GM18502 (cell line): ENCODE data around the gene JDP2.
"Not testable (repeated sequence)": the region's sequence is repeated elsewhere in the genome, so short reads cannot be mapped to it uniquely, and the experiment has no call there.

Source experiments
- ATAC-seq: cut with Tn5 transposase; IDR thresholded peaks from one replicate; pipeline ENCODE4 v1.9.1; 2021; ENCODE audit warnings: mild to moderate bottlenecking; ENCODE audit not compliant: unreplicated experiment, poor library complexity

Gene JDP2

DNA sequence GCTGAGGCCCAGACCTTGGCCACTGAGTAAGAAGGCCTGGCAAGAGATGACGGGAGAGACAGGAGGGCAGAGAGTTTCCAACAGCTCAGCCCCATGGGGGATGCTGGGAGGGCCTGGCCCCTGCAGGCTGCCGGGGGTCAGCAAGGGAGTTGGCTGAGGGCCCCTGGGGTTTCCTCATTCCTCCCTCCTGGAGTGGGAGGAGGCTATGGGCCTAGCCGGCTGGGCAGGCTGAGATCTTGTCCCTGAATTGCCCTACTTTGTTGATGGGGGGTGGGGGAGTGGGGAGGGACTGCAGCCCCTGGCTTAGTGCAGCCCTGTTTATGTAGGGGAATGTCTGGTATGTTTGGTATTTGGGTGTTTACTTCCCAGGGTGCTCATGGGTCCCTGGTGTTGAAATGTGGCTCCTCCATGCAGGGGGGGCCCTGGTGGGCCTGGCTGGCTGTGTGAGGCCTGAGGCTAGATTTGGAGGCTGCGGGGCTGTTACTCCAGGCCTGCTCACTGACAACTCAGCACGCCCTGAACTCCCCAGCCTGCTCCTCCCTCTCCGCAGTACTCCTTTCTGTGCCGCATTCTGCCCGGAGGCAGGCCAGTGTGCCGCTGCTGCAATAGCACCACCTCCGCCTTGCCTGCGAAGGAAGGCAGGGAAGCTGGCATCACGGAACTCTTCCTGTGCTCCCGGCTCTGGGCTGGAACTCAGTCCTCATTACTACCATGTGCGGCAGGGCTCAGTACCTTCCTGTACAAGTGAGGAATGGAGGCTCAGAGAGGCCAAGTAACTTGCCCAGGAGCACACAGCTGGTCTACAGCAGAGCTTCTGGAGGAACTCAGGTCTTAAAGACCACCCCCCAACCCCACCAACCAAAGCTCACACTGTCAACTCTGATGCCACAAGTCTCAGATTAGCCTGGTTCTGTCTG lies 25.3 kb downstream of the JDP2 start:
- no peak for ATAC-seq

DNA sequence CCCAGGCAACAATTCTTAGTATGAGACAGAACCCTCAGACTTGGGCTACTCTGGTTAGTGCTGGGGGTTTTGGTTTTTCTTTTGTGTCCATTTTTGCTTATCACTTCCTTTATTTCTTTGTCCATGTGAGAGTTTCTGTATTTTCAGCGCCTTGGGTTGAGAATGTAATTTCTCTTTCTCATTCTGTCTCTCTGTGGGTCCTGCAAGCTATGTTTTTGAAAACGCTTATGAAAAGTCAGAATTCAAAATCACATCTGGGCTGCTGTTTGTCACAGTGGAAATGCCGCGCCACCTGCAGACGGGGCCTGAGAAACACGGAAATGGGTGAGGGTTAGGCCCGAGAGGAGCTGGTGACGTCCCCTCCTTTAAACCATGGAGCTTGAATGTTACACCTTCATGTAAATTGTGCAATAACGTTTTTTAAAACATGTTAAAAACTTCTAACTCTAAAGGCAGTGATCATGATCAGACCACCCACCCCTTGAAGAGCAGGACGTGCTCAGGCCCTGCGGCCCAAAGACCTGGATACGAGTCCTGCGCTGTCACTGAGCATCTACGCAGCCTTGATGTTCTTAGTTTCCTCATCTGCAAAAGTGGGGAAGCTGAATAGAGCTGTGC lies 26.1 kb downstream of the JDP2 start:
- ATAC-seq, result peak; percentile 53

DNA sequence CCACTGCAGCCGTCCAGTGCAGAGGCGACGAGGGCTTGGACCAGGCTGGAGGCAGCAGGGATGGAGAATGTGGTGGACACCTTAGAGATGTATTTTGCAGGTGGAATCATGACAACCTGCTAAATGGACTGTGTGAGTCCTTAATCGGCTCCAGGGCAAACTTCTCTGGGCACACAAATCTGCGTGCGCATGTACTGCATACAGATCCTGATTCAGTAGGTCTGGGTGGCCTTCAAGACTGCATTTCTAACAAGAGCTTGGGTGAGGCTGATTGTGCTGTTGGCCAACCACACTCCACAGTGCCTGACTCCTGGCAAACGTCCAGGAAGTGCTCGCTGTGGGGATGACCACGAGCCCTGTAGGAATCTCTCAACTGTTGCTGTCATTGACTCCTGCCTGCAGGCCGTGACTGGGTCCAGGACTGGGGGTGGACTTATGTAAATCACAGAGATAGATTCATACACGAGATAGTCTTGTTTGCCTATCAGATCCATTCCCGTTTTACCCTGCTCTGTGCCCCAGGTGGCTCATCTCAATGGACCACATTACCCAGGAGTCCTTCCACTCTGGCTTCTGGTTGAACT lies 27.2 kb downstream of the JDP2 start:
- ATAC-seq, result no peak

DNA sequence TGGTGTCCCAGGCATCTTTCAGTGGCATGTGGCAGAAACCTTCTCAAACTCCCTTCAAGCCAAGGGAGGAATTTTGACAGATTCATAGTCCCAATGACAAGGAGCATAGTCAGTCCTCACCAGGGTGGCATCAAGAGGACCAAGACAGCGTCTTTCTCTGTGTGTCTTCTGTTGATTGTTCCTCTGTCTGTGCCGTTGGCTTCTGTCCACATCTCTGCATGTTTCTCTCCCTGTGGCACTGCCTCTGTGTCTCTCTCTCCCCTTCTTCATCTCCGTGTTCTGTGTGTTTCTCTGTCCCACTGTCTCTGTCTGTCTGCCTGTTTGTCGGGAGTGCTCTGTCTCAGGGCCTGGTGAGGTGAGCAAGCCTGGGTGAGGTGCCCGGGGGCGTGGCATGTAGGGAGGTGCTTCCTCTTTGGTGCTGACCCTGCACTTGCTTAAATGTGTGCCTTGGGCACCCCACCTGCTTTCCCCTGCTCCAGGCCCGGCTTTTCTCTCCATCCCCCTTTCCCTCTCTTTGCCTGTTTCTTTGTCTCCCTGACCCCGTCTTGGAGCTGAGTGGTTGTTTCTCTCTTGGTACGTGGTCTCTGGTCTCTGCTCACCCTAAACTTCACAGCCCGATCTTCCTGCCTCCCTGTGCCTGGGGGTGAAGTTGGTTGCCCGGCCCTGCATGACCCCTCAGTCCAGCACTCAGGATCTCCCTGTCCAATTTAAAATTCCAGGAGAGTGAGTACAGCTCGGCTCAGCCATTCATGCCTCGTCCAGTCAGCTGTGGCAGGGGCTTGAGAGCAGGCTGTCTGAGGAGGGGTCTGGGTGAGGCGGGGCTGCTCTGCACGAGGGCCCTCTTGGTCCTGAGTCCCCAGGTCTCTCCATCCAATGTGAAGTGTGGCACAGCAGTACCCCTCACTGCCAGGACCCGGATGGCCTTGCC lies 28.5 kb downstream of the JDP2 start:
- no peak for ATAC-seq

DNA sequence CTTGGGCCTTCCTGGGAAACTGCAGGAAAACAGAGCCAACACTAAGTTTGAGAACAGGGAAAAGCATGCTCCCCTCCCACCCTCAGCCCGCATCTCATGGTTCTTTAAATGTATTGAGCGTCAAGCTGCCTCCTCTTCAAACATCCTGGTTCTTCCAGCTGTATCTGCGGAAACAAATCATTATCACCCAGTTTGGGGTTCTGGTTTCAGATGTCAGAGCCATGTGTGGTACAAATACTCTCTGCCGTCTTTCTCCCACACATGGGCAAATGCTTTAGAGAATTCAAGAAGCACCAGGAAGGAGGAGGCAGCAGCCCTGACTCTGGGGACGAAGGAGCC lies 29.1 kb downstream of the JDP2 start:
- no peak for ATAC-seq

DNA sequence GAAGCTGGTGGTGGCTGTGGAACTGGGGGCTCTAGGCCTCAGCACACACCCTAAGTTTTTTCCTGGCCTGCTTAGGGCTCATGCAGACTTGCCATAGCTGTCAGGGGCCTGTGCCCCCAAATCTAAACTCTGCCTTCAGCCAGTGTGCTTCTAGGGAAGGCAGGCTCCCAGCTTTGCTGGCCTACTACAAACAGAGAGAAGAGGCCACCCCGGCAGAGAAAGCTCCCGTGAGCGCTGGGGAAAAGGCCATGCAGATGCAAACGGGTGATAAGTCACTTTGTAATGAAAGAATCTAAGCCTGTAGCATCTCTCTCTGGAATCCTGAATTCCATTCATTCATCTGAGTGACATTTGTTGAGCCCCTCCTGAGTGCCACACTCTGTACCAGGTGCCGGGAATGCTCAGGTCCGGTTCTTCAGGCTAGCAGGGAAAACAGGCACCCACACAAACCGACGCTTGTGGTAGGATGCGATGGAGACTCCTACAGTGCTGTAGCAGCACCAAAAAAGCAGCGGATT lies 29.9 kb downstream of the JDP2 start:
- ATAC-seq, result no peak

DNA sequence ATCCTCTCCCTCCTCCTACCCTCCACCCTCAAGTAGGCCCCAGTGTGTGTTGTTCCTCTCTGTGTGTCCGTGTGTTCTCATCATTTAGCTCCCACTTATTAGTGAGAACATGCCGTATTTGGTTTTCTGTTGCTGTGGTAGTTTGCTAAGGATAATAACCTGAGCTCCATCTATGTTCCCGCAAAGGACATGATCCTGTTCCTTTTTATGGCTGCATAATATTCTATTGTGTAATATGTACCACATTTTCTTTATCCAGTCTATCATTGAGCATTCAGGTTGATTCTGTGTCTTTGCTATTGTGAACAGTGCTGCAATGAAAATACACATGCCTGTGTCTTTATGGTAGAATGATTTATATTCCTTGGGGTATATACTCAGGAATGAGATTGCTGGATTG lies 30.5 kb downstream of the JDP2 start:
- no peak for ATAC-seq

DNA sequence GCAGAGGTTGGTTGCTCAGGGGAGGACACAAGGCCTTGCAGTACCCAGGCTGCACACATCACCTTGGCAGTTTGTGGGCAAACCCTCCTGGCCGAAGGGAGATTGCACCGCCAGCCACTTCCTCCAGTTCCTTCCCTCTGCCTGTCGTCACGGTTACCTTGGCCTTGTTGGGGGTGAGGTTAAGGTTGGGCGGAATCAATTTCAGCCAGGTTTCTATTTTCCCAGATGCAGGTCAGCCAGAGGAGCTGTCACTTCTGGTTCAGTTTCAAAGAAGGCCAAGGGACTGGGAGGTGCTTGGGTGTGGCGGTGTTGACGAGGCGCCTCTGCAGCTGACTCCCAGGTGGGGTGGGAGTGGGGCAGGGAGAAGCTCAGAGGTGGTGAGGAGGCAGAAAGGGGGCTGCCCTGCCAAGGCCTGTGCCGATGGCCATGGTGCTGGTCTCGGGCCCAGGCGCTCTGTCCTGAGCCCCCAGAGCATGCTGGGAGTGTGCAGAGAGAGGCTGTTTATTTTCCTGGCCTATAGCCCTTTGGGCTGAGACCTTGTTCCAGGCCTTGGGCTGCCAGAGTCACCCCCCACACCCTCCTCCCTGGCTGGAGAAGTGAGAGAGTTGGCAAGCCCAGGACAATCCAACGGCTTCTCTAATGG lies 31.4 kb downstream of the JDP2 start:
- ATAC-seq, result no peak

DNA sequence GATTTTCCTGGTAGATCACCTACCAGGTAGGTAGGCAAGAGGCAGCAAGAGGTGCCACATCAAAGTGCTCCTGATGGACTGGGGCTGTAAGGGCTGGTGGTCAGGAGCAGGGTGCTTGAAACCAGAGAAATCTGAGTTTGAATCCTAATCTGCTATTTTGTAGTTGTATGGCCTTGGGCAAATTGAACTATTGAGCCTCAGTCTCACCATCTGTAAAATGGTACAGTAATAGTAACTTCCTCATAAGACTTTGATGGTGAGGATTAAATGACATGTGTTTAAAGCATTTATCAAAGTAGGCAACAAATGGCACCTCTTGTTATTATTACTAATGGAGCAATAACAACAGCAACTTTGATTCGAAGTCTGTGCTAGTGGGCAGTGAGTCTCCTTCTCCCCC lies 32.0 kb downstream of the JDP2 start:
- ATAC-seq, result no peak

DNA sequence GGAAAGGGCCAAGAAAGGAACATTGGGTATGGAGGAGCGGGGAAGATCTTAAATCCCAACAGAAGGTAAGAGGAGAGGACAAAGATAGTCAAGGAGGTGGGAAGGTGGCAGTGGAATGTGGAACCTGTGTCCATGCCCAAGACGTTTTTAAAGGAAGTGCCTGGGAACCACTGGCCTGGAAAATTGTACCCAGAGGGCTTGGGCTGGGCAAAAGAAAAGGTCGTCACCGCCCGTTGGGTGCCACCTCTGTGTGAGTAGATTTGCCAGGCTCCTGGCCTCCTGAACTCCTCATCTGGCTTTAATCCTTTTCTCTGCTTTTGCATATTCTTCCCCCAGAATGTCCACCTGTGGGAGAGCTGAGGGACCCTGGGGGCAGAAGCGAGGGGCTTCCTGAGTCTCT lies 32.6 kb downstream of the JDP2 start:
- no peak for ATAC-seq

DNA sequence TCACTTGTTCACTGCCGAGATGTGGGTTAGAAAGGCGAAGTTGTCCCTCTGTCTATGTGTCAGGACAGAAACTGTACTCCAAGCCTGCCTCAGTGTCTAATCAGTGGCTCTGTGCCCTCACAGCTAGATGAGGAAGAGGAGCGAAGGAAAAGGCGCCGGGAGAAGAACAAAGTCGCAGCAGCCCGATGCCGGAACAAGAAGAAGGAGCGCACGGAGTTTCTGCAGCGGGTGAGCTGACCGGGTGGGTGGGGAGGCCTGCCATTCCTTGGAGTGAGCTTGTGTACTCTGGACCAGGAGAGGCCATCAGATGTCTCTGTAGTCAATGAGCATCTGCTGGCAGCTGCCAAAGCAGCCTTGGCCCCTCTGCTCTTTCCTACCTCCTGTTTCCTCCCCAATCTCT lies 33.5 kb downstream of the JDP2 start:
- ATAC-seq, result no peak

DNA sequence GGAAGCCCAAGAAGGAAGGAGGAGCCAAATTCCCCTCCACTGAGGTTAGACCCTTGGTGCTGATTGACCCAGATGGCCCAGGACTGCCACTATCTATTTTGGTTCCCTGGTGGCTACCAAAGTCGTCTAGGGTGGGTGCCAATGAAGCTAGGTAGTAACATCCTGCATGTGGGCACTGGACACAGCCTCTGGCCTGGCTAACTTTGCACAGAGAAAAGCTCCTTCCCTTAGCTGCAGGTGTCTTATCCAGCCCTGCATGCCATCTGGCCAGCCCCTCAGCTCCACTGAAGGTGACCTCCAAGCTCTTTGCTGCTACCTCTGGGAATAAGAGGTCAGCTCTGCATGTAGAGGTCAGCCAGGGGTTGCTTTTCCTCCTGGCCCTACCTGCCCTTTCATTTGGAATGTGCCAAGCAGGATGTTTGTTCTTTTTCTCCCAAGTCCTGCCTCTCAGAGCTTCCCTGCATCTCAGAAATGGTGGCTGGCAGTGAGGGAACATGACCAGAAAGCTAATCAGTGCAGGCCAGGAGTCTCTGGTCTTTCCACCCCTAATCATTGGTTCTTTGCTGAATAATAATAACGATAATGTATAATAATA lies 34.0 kb downstream of the JDP2 start:
- ATAC-seq, result no peak

DNA sequence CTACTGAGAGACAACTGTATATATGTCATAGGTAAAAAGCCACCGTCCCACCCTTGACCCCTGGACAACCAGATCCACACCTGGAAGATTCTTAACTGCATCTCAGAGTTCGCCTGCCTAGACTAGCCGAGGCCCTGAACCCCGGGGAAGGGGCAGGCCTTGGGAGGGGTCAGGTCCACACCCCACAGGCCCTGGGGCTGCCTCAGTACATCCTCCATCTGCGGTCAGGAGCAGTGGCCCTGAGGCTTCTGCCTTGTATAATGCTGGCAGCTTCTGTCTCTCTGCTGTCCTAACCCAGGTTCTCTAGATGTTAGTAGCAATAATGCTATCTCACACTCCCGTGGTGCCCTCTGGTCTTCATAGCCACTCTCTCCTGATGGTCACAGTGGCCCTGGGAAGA lies 36.8 kb downstream of the JDP2 start:
- ATAC-seq, result no peak

DNA sequence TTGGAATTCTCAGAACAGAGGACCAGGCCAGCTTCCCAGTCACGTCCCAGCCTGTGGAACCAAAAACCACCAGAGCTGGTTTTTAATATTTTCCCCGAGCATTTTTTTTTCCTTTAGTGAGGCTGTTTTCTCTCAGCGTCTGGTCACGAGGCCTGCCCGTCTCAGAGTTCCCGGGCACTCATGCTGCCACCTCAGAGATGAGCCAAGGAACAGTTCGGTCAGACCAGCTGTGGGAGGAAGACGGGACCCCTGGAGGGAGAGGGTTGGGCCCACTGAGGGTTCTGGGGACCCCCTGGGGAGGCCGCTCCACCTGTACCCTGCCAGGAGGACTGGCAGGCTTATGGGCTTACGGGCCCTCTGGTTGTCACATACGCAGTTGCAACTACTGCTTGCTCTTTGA lies 39.9 kb downstream of the JDP2 start:
- ATAC-seq, result no peak

DNA sequence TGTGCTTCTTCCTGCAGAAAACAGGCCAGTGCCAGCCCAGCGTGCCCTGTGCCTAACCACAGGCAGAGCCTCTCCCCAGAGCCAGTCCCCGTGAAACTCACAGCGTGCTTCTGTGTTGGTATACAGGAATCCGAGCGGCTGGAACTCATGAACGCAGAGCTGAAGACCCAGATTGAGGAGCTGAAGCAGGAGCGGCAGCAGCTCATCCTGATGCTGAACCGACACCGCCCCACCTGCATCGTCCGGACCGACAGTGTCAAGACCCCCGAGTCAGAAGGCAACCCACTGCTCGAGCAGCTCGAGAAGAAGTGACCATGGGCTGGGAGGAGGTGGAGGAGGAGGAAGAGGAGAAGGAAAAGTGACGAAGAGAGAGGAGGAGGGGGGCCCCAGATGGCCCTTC lies 41.3 kb downstream of the JDP2 start:
- ATAC-seq, result no peak

DNA sequence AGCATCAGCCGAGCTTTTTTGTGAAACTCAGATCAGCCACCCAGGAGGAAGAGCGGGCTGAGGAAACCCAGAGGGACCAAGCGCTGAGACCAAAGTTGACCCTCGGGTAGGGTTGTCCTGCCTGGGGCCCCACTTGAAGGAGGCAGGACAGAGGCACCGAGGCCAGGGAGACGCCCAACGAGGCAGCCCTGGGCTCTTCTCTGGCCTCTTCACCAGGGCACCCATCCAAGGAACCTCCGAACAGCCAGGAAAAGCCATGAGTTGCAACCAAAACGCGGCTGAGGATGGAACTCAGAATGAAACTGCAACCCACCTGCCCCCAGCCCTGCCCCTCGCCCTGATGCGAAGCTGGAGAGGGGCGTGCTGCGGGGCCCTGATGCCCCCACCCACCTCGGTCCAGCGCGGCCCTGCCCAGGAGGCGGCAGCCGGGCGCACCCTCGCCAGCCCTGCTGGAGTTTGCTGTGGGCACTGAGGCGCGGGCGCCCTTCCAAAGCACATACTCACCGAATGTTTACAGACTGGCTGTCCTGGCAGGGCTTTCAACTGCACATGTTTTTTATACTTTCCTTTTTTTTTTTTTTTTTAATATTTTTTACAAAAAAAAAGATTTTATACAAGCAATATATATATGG lies 41.9 kb downstream of the JDP2 start:
- ATAC-seq, result no peak

DNA sequence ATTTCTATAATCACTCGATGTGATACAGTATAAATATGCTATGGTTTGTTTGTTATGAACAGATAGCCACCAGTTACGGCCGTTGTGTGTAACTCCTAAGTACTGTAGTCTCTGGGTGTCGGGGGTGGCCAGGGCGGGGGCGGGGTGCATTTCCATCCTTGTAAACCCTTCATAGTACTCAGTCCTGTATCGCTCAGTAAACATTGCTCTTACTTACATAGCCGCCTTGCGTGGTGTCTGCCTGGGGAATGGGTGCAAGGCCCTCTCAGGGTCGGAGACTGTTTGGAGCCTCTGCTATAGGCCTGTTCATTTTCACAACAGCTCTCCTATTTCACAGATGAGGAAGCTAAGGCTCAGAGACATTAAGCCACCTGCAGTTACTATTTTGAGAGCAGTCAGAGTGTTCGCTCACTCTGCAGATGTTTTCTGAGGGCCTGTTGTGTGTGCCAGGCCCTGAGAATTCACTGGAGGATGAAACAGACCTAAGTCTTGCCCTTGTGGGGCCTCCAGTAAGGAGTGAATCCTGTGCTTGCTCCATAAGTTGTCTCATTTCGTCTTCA lies 42.5 kb downstream of the JDP2 start:
- ATAC-seq, result no peak

DNA sequence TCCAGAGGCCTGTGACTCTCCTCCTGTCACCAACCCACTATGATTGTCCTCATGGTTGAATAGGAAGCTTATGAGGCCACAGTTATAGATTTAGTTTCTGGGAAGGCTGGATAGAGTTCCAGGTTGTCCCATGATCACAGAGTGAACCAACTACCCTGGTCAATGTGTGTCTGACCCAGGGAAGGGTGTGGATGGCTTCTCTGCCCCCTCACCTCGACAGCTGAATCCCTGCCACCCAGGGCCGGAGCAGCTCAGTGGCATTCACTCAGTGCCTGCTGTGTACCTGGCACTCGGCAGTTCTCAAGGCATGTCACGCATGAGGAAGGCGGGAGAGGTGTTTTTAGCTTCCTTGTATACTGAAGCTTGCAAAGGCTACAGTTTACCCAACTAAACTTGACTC lies 43.2 kb downstream of the JDP2 start:
- no peak for ATAC-seq

DNA sequence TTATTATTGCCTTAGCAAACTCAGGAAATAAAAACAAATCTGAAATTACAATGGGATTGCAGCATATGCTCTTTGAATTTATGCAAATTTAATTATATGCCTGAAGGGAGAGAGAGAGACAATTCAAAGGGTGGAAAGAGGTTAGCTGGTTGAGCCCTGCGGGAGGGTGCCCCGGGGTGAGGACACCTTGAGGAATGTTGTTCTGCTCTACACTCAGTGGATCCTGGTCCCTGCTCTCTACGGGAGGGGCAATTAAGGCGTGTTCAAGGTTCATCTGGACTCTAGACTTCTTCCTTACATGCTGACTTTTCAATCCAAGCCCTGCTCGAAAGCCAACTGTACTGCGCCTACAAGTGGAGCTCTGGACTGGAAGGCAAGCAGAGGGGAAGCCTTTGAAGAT lies 46.3 kb downstream of the JDP2 start:
- ATAC-seq, result not testable (repeated sequence)
